Vagina (tissue), 2 donors: ENCODE measurements around the gene LVRN. TPM values are rescaled to one million over a fixed set of nuclear protein-coding genes. Genes with fewer than 3 reads are reported as not detected.

Experiments used
- DNase-seq, 2 donors: peaks; one replicate each; pipeline ENCODE4 v3.0.0-alpha.2; 2017; ENCODE audit errors: extremely low spot score in 2 of 2
- H3K27ac ChIP-seq: fragments of 200-600 bp; sonication (generic); one replicate; pipeline ENCODE4 v1.5.1; 2019
- H3K27me3 ChIP-seq: fragments of 200-600 bp; sonication (generic); one replicate; pipeline ENCODE4 v1.5.1; 2019
- H3K36me3 ChIP-seq, 2 donors: fragments of 200-600 bp; sonication (generic); one replicate each; pipeline ENCODE4 v1.5.1; 2017 to 2019
- H3K4me1 ChIP-seq: fragments of 200-600 bp; sonication (generic); one replicate; pipeline ENCODE4 v1.5.1; 2019
- H3K4me3 ChIP-seq, 2 donors: fragments of 200-600 bp; sonication (generic); 1 replicate in 1 of 2; 2 replicates in 1 of 2; pipeline ENCODE4 v1.5.1; 2016 to 2019
- H3K9me3 ChIP-seq: fragments of 200-600 bp; sonication (generic); one replicate; pipeline ENCODE4 v1.5.1; 2019
- POLR2A ChIP-seq, 2 donors: fragments of 450-650 bp; IDR thresholded peaks; one replicate each; pipeline ENCODE4 v1.6.1; 2017; ENCODE audit warnings: antibody characterized with exemption in 2 of 2, mild to moderate bottlenecking in 2 of 2, moderate library complexity in 2 of 2
- POLR2AphosphoS5 ChIP-seq, 2 donors: sonication (generic); formaldehyde crosslinking; IDR thresholded peaks; one replicate each; pipeline ENCODE4 v1.9.0; 2017; ENCODE audit warnings: antibody characterized with exemption in 2 of 2, mild to moderate bottlenecking in 2 of 2, low read depth in 1 of 2; ENCODE audit not compliant: insufficient read depth in 1 of 2
- intact Hi-C: fragments of 100-400 bp; cut with DNase I; formaldehyde crosslinking; loops from one replicate; pipeline ENCODE4 v1.15.1; 2023
- total RNA-seq: library from RNA; depleted of rRNA; stranded (reverse); fragments of >200 nt; gene quantifications from one replicate; pipeline ENCODE4 v1.2.3, GENCODE V29; 2016
- TF ChIP-seq, protein P1 (sequence below), 3 experiments: fragments of 450-650 bp in 2 of 3; fragments of 200-600 bp in 1 of 3; sonication (generic) in 1 of 3; IDR thresholded peaks; one replicate each; pipeline ENCODE4 v1.5.1; 2017 to 2019; ENCODE audit warnings: antibody characterized with exemption in 3 of 3, mild to moderate bottlenecking in 2 of 3, moderate library complexity in 2 of 3

The LVRN gene
- total RNA-seq, 1 donor from 2014 or later, result 1.7 TPM

DNA sequence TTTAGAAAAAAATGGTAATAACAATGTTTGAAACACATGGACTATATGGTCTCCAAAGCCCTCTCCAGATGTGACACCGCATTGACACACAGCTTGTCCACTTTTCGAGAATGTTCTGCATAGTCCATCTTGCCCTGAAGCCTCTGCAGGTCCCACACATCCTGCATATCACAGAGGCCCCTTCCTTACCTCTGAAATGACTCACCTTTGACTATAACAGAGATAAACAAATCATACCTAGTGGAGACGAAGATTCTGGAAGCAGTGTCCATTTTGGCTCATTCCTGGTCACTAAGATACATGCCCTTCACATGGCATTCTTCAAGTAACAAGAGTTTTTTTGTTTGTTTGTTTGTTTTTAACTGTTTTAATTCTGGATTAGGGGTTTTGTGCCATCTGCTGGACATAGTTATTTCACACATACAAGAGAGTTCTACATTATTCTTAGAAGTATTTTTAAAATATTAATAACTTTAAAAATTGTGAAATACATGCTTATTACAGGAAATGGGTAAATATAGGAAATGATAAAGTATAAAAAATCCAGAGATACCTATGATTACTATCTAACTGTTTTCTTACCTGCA lies 75.1 kb downstream of the LVRN start:
- Histone ChIP-seq H3K4me1 (no peaks in the 10 kb centered on the region), H3K36me3 (no peaks in the 10 kb centered on the region), H3K4me3 (no peak overlapping the region), H3K27me3 (no peaks in the 10 kb centered on the region), H3K27ac (no peak overlapping the region), H3K9me3 (no peaks in the 10 kb centered on the region)
- no peak for DNase-seq
- intact Hi-C loops, result no loop called here
- TF ChIP-seq, protein P1, sequence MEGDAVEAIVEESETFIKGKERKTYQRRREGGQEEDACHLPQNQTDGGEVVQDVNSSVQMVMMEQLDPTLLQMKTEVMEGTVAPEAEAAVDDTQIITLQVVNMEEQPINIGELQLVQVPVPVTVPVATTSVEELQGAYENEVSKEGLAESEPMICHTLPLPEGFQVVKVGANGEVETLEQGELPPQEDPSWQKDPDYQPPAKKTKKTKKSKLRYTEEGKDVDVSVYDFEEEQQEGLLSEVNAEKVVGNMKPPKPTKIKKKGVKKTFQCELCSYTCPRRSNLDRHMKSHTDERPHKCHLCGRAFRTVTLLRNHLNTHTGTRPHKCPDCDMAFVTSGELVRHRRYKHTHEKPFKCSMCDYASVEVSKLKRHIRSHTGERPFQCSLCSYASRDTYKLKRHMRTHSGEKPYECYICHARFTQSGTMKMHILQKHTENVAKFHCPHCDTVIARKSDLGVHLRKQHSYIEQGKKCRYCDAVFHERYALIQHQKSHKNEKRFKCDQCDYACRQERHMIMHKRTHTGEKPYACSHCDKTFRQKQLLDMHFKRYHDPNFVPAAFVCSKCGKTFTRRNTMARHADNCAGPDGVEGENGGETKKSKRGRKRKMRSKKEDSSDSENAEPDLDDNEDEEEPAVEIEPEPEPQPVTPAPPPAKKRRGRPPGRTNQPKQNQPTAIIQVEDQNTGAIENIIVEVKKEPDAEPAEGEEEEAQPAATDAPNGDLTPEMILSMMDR (IDR thresholded peaks at IDR 0.05), result no peak
- TF ChIP-seq POLR2AphosphoS5 (IDR thresholded peaks at IDR 0.05; ENCODE audit: insufficient read depth in 1 of 2, low read depth in 1 of 2) (no peak), POLR2A (IDR thresholded peaks at IDR 0.05) (no peak)

DNA sequence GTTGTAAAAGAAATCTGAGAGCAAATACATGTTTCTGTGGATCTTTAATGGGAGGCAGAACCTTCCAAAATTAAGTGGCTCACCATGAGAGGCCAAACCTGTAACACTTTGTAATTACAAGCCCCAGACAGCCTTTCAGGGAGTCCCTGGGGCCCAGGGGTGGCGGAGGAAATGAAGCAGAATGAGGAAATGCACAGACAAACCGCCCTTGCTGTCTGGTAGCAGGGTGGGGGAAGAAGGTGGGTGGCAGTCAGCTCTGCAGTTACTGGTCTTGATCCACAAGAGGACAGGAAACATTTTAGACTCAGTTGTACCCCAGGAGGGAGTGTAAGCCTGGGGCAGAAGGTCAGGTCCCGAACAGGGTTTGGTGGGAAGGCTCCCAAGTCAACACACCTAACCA lies 76.5 kb downstream of the LVRN start:
- H3K4me3 ChIP-seq, result no peak overlapping the region
- H3K36me3 ChIP-seq, result no peaks in the 10 kb centered on the region
- TF ChIP-seq, protein P1 (IDR thresholded peaks at IDR 0.05), result no peak
- no peak for TF ChIP-seq POLR2A (IDR thresholded peaks at IDR 0.05)
- TF ChIP-seq POLR2AphosphoS5 (IDR thresholded peaks at IDR 0.05; ENCODE audit: insufficient read depth in 1 of 2, low read depth in 1 of 2), result no peak
- H3K27me3 ChIP-seq, result no peaks in the 10 kb centered on the region
- no peaks in the 10 kb centered on the region for H3K9me3 ChIP-seq
- no peak overlapping the region for H3K27ac ChIP-seq
- H3K4me1 ChIP-seq, result no peaks in the 10 kb centered on the region
- intact Hi-C loops, result no loop called here
- no peak for DNase-seq

DNA sequence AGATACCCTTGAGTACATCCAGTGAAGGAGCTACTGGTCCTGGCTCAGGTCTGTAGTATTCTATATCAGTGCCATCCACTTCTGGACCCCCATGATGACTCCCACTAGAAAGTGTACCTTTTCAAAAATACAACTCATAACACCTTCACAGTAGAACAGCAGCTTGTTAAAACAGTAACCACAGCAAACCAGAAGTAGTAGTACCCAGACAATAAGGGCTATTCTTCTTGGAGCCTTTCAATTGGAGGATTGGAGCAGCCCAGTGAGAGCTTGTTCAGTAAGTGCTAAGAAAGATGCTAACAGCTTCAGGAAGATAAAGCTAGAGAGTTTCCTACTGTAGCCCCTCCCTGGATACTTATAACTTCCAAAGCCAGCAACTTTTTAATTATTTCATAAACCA lies 80.1 kb downstream of the LVRN start:
- no peak for TF ChIP-seq POLR2AphosphoS5 (IDR thresholded peaks at IDR 0.05; ENCODE audit: insufficient read depth in 1 of 2, low read depth in 1 of 2)
- TF ChIP-seq, protein P1 (IDR thresholded peaks at IDR 0.05), result no peak
- no peak for TF ChIP-seq POLR2A (IDR thresholded peaks at IDR 0.05)
- Histone ChIP-seq H3K4me3 (no peak overlapping the region), H3K27ac (no peak overlapping the region), H3K36me3 (no peaks in the 10 kb centered on the region), H3K9me3 (no peaks in the 10 kb centered on the region), H3K27me3 (no peaks in the 10 kb centered on the region), H3K4me1 (no peaks in the 10 kb centered on the region)
- no peak for DNase-seq
- intact Hi-C loops, result no loop called here

DNA sequence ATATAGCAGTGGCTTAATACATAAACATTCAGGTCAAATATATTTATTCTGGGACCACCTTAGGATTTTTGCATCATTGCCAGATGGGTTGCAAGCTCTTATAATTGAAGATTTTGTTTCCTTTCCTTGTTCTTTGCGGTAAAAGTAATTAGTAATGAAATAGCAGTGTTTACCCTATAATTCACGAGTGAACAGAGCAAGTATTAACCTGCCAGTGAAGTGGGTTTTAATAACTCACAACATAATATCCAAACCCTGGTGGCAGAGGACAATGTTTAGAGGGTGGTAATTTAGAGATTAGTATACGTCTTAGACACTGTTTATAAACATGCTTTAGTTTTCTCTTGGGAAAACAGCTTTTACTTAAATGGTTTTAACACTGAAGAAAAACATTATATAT lies 81.8 kb downstream of the LVRN start:
- H3K4me3 ChIP-seq, result no peak overlapping the region

DNA sequence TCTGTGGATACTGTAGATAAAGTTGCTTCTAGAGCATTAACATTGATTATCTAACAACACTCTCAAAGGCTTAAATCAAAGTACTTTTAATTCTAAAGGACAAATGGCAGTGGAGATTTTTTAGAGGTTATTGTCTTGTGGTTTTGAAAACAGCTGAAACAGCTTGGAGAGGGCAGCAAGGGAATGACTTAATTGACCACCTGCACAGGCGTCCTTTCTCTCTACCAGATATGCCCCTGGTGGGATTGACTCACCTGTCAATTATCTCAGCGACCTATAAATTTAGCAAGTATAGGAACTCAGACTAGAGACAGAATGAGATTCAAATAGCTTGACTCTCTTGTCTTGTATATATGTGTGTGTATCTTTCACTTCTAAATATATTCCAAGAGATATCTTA lies 83.5 kb downstream of the LVRN start:
- Histone ChIP-seq H3K36me3 (no peaks in the 10 kb centered on the region), H3K4me3 (no peak overlapping the region), H3K27me3 (no peaks in the 10 kb centered on the region), H3K9me3 (no peaks in the 10 kb centered on the region), H3K4me1 (no peaks in the 10 kb centered on the region), H3K27ac (no peak overlapping the region)
- no peak for DNase-seq
- TF ChIP-seq, protein P1 (IDR thresholded peaks at IDR 0.05), result no peak
- TF ChIP-seq POLR2AphosphoS5 (IDR thresholded peaks at IDR 0.05; ENCODE audit: insufficient read depth in 1 of 2, low read depth in 1 of 2) (no peak), POLR2A (IDR thresholded peaks at IDR 0.05) (no peak)
- intact Hi-C loops, result no loop called here

More for the DNA sequence above, 81.8 kb downstream of the LVRN start:
- Histone ChIP-seq H3K4me1 (no peaks in the 10 kb centered on the region), H3K27me3 (no peaks in the 10 kb centered on the region), H3K36me3 (no peaks in the 10 kb centered on the region), H3K27ac (no peak overlapping the region), H3K9me3 (no peaks in the 10 kb centered on the region)
- TF ChIP-seq POLR2AphosphoS5 (IDR thresholded peaks at IDR 0.05; ENCODE audit: insufficient read depth in 1 of 2, low read depth in 1 of 2) (no peak), POLR2A (IDR thresholded peaks at IDR 0.05) (no peak)
- TF ChIP-seq, protein P1 (IDR thresholded peaks at IDR 0.05), result no peak
- no peak for DNase-seq
- intact Hi-C loops, result no loop called here
